NCI-H2227 (cell line): ENCODE measurements around the gene GALNT5.
A peak's percentile ranks its signal among the peaks of the same experiment; 100 is the strongest.
"Not testable (repeated sequence)": the region's sequence is repeated elsewhere in the genome, so short reads cannot be mapped to it uniquely, and the experiment has no call there.

Source experiments
- DNase-seq: peaks from one replicate; lab custom pipeline; 2025; ENCODE audit not compliant: unreplicated experiment; lab: John Stamatoyannopoulos, UW

GALNT5 gene

GRCh38 chr2:157326698-157327097 is 69.2 kb downstream of the GALNT5 start:
- DNase-seq, result no peak

GRCh38 chr2:157327200-157327599 is 69.7 kb downstream of the GALNT5 start:
- DNase-seq, result no peak

- DNase-seq, result peak; percentile 83
Measured at GRCh38 chr2:157327621-157328500, 70.4 kb downstream of the GALNT5 start.

GRCh38 chr2:157329524-157329923 is 72.0 kb downstream of the GALNT5 start:
- DNase-seq, result no peak

- no peak for DNase-seq
Measured at GRCh38 chr2:157333304-157334047, 76.0 kb downstream of the GALNT5 start.

- DNase-seq, result no peak
Measured at GRCh38 chr2:157334335-157334734, 76.8 kb downstream of the GALNT5 start.

GRCh38 chr2:157334797-157335196 is 77.3 kb downstream of the GALNT5 start:
- DNase-seq, result no peak

- peak; percentile 75 for DNase-seq
Measured at GRCh38 chr2:157336137-157337010, 78.9 kb downstream of the GALNT5 start.

GRCh38 chr2:157337978-157338377 is 80.5 kb downstream of the GALNT5 start:
- no peak for DNase-seq

GRCh38 chr2:157339965-157340655 is 82.6 kb downstream of the GALNT5 start:
- DNase-seq, result no peak

- DNase-seq, result not testable (repeated sequence)
Measured at GRCh38 chr2:157341381-157341780, 83.9 kb downstream of the GALNT5 start.

- no peak for DNase-seq
Measured at GRCh38 chr2:157345647-157346389, 88.3 kb downstream of the GALNT5 start.

GRCh38 chr2:157348291-157348921 is 90.9 kb downstream of the GALNT5 start:
- no peak for DNase-seq

GRCh38 chr2:157349949-157350515 is 92.5 kb downstream of the GALNT5 start:
- DNase-seq, result no peak

GRCh38 chr2:157355618-157356017 is 98.1 kb downstream of the GALNT5 start:
- no peak for DNase-seq

GRCh38 chr2:157359628-157360027 is 102.1 kb downstream of the GALNT5 start:
- no peak for DNase-seq

- no peak for DNase-seq
Measured at GRCh38 chr2:157361526-157361925, 104.0 kb downstream of the GALNT5 start.

- DNase-seq, result no peak
Measured at GRCh38 chr2:157362627-157363026, 105.1 kb downstream of the GALNT5 start.

- no peak for DNase-seq
Measured at GRCh38 chr2:157363612-157364101, 106.2 kb downstream of the GALNT5 start.
